WTC11 (cell line): ENCODE data around the gene SEC24A. TPM values are rescaled to one million over a fixed set of nuclear protein-coding genes. Genes with fewer than 3 reads are reported as not detected.

Experiments
- ATAC-seq: fragments of 200-7000 bp; cut with Tn5 transposase; 2 replicates; pipeline ENCODE4 v1.10.0; 2021; ENCODE audit warnings: mild to moderate bottlenecking, moderate library complexity
- CTCF ChIA-PET: fragments of 300-600 bp; sonication (Branson Sonifier 250); formaldehyde crosslinking; loops from one replicate; lab custom pipeline; 2021; ENCODE audit warnings: antibody characterized with exemption; lab: Charles Lee
- POLR2A ChIA-PET: fragments of 350-600 bp; sonication (Branson Sonifier 250); formaldehyde crosslinking; loops from one replicate; lab custom pipeline; 2021; ENCODE audit warnings: antibody characterized with exemption; lab: Charles Lee
- DNase-seq: peaks from one replicate; pipeline ENCODE4 v3.0.0; 2021; ENCODE audit warnings: low spot score
- H3K27ac Mint-ChIP-seq: 2 replicates; pipeline ENCODE4 v1.8.0; 2021; ENCODE audit warnings: mixed read lengths
- H3K27me3 Mint-ChIP-seq: 2 replicates; pipeline ENCODE4 v1.8.0; 2021; ENCODE audit warnings: low read depth, mild to moderate bottlenecking, moderate library complexity, mixed read lengths
- H3K36me3 Mint-ChIP-seq: 2 replicates; pipeline ENCODE4 v1.8.0; 2021; ENCODE audit warnings: mixed read lengths
- H3K4me1 Mint-ChIP-seq: 2 replicates; pipeline ENCODE4 v1.8.0; 2022; ENCODE audit warnings: mixed read lengths
- H3K4me3 Mint-ChIP-seq: 2 replicates; pipeline ENCODE4 v1.8.0; 2021; ENCODE audit warnings: mild to moderate bottlenecking, moderate library complexity, mixed read lengths
- H3K9me3 Mint-ChIP-seq: 2 replicates; pipeline ENCODE4 v1.8.0; 2021; ENCODE audit warnings: mixed read lengths
- CBFB ChIP-seq: sonication (generic); formaldehyde crosslinking; IDR thresholded peaks from 2 replicates; pipeline ENCODE4 v1.8.1; 2022; ENCODE audit warnings: mild to moderate bottlenecking, low read depth, missing genetic modification reagents
- CREB1 ChIP-seq: sonication (generic); formaldehyde crosslinking; IDR thresholded peaks from 2 replicates; pipeline ENCODE4 v1.8.0; 2023; ENCODE audit warnings: mild to moderate bottlenecking, missing genetic modification reagents
- CREM ChIP-seq: sonication (generic); formaldehyde crosslinking; IDR thresholded peaks from 2 replicates; pipeline ENCODE4 v1.8.1; 2022; ENCODE audit warnings: mild to moderate bottlenecking, missing genetic modification reagents, moderate library complexity
- EMX1 ChIP-seq: fragments of 250-450 bp; sonication (Bioruptor Pico); IDR thresholded peaks from 2 replicates; pipeline ENCODE4 v1.8.0; 2021; ENCODE audit warnings: mild to moderate bottlenecking
- FOXJ3 ChIP-seq: sonication (generic); formaldehyde crosslinking; IDR thresholded peaks from 2 replicates; pipeline ENCODE4 v1.9.0; 2021; ENCODE audit warnings: missing genetic modification reagents, mild to moderate bottlenecking, borderline replicate concordance
- GABPB1 ChIP-seq: sonication (generic); formaldehyde crosslinking; IDR thresholded peaks from 2 replicates; pipeline ENCODE4 v1.8.1; 2023; ENCODE audit warnings: mild to moderate bottlenecking, missing genetic modification reagents
- GRHL2 ChIP-seq: fragments of 250-450 bp; sonication (Bioruptor Pico); IDR thresholded peaks from 2 replicates; pipeline ENCODE4 v1.8.0; 2022; ENCODE audit warnings: mild to moderate bottlenecking, moderate library complexity; ENCODE audit not compliant: insufficient replicate concordance, severe bottlenecking
- JAZF1 ChIP-seq: fragments of 250-450 bp; sonication (Bioruptor Pico); IDR thresholded peaks from 2 replicates; pipeline ENCODE4 v1.9.0; 2021; ENCODE audit warnings: moderate library complexity, mild to moderate bottlenecking, inconsistent platforms
- JUN ChIP-seq: sonication (generic); formaldehyde crosslinking; IDR thresholded peaks from 2 replicates; pipeline ENCODE4 v1.8.0; 2023; ENCODE audit warnings: mild to moderate bottlenecking, missing genetic modification reagents
- NFATC4 ChIP-seq: fragments of 250-450 bp; sonication (Bioruptor Pico); IDR thresholded peaks from 2 replicates; pipeline ENCODE4 v1.9.0; 2021; ENCODE audit warnings: mild to moderate bottlenecking
- NFE2L1 ChIP-seq: sonication (generic); formaldehyde crosslinking; IDR thresholded peaks from 2 replicates; pipeline ENCODE4 v1.8.1; 2023; ENCODE audit warnings: missing genetic modification reagents
- NR1H2 ChIP-seq: sonication (generic); formaldehyde crosslinking; IDR thresholded peaks from 2 replicates; pipeline ENCODE4 v1.9.0; 2021; ENCODE audit warnings: mild to moderate bottlenecking, moderate library complexity, missing genetic modification reagents
- NR3C1 ChIP-seq: sonication (generic); formaldehyde crosslinking; conservative IDR thresholded peaks from 2 replicates; pipeline ENCODE4 v1.8.1; 2023; ENCODE audit warnings: low read depth, mild to moderate bottlenecking, missing genetic modification reagents
- RELA ChIP-seq: sonication (generic); formaldehyde crosslinking; IDR thresholded peaks from 2 replicates; pipeline ENCODE4 v1.8.1; 2022; ENCODE audit warnings: missing genetic modification reagents, mild to moderate bottlenecking, borderline replicate concordance
- SOX15 ChIP-seq: fragments of 250-450 bp; sonication (Bioruptor Pico); IDR thresholded peaks from 2 replicates; pipeline ENCODE4 v1.9.0; 2021; ENCODE audit warnings: mild to moderate bottlenecking
- TEAD1 ChIP-seq: sonication (generic); formaldehyde crosslinking; IDR thresholded peaks from 2 replicates; pipeline ENCODE4 v1.8.0; 2022; ENCODE audit warnings: mild to moderate bottlenecking, missing genetic modification reagents
- TEAD4 ChIP-seq: sonication (generic); formaldehyde crosslinking; IDR thresholded peaks from 2 replicates; pipeline ENCODE4 v1.8.0; 2022; ENCODE audit warnings: mild to moderate bottlenecking, missing genetic modification reagents
- ZBTB21 ChIP-seq: sonication (generic); formaldehyde crosslinking; IDR thresholded peaks from 2 replicates; pipeline ENCODE4 v1.8.1; 2023; ENCODE audit warnings: mild to moderate bottlenecking, missing genetic modification reagents, borderline replicate concordance
- ZNF219 ChIP-seq: sonication (generic); formaldehyde crosslinking; IDR thresholded peaks from 2 replicates; pipeline ENCODE4 v1.8.0; 2023; ENCODE audit warnings: missing genetic modification reagents, mild to moderate bottlenecking, borderline replicate concordance
- ZNF317 ChIP-seq: sonication (generic); formaldehyde crosslinking; IDR thresholded peaks from 2 replicates; pipeline ENCODE4 v1.8.1; 2023; ENCODE audit warnings: low read depth, mild to moderate bottlenecking, moderate library complexity, missing genetic modification reagents, borderline replicate concordance
- ZNF423 ChIP-seq: fragments of 250-450 bp; sonication (Bioruptor Pico); IDR thresholded peaks from 2 replicates; pipeline ENCODE4 v2.1.2; 2022; ENCODE audit warnings: mild to moderate bottlenecking, moderate library complexity
- total RNA-seq: library from RNA; stranded (reverse); gene quantifications from 3 replicates; pipeline ENCODE4 v1.2.3, GENCODE V29; 2021
- TF ChIP-seq, protein P1 (sequence below): sonication (generic); formaldehyde crosslinking; IDR thresholded peaks from 2 replicates; pipeline ENCODE4 v1.8.0; 2023; ENCODE audit warnings: missing genetic modification reagents, mild to moderate bottlenecking, borderline replicate concordance
- TF ChIP-seq, protein P2 (sequence below): fragments of 200-600 bp; IDR thresholded peaks from 2 replicates; pipeline ENCODE4 v1.8.0; 2022; ENCODE audit warnings: antibody characterized with exemption
- TF ChIP-seq, protein P3 (sequence below): sonication (generic); formaldehyde crosslinking; IDR thresholded peaks from 2 replicates; pipeline ENCODE4 v1.8.1; 2022; ENCODE audit warnings: missing genetic modification reagents, borderline replicate concordance
- TF ChIP-seq, protein P4 (sequence below): sonication (generic); formaldehyde crosslinking; IDR thresholded peaks from 2 replicates; pipeline ENCODE4 v1.8.1; 2023; ENCODE audit warnings: mild to moderate bottlenecking, moderate library complexity, missing genetic modification reagents
- TF ChIP-seq, protein P5 (sequence below): sonication (generic); formaldehyde crosslinking; conservative IDR thresholded peaks from 2 replicates; pipeline ENCODE4 v1.8.1; 2023; ENCODE audit warnings: mild to moderate bottlenecking, low read depth, missing genetic modification reagents, moderate library complexity

The SEC24A gene
- total RNA-seq, 1 experiment from 2014 or later = 30.5 TPM

DNA sequence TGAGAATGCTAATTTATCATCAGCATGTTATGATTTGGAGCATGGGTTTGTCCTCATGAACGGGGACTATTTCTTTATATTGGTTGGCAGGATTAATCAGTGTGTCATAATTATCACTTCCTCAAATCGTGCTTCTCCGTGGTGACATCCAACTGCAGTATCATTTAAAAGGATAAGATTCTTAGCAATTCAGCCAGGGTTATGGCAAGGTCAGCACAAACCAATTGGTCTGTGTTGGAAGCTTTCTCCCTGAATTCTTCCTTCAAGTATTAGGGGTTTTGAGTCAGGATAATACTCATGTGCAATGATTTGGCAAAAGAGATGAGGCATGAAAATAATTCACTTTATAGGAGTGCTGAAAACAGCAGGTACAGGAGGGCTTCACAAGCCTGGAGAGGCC is 84.2 kb downstream of the SEC24A start:
- Mint-ChIP-seq H3K4me1 (no peaks in the 10 kb centered on the region), H3K36me3 (no peaks in the 10 kb centered on the region), H3K4me3 (no peak overlapping the region), H3K9me3 (no peaks in the 10 kb centered on the region), H3K27ac (no peak overlapping the region), H3K27me3 (no peaks in the 10 kb centered on the region)
- CTCF ChIA-PET = interaction anchor here (0.6 kb wide), 1 partner anchor 274 kb away, joined by 3 read pairs; no protein-coding TSS in a partner anchor
- no peak for ATAC-seq
- no peak for TF ChIP-seq ZNF423 (CRISPR knock-in tag)
- TF ChIP-seq FOXJ3 (CRISPR knock-in tag) = no peak
- TF ChIP-seq, protein P1, sequence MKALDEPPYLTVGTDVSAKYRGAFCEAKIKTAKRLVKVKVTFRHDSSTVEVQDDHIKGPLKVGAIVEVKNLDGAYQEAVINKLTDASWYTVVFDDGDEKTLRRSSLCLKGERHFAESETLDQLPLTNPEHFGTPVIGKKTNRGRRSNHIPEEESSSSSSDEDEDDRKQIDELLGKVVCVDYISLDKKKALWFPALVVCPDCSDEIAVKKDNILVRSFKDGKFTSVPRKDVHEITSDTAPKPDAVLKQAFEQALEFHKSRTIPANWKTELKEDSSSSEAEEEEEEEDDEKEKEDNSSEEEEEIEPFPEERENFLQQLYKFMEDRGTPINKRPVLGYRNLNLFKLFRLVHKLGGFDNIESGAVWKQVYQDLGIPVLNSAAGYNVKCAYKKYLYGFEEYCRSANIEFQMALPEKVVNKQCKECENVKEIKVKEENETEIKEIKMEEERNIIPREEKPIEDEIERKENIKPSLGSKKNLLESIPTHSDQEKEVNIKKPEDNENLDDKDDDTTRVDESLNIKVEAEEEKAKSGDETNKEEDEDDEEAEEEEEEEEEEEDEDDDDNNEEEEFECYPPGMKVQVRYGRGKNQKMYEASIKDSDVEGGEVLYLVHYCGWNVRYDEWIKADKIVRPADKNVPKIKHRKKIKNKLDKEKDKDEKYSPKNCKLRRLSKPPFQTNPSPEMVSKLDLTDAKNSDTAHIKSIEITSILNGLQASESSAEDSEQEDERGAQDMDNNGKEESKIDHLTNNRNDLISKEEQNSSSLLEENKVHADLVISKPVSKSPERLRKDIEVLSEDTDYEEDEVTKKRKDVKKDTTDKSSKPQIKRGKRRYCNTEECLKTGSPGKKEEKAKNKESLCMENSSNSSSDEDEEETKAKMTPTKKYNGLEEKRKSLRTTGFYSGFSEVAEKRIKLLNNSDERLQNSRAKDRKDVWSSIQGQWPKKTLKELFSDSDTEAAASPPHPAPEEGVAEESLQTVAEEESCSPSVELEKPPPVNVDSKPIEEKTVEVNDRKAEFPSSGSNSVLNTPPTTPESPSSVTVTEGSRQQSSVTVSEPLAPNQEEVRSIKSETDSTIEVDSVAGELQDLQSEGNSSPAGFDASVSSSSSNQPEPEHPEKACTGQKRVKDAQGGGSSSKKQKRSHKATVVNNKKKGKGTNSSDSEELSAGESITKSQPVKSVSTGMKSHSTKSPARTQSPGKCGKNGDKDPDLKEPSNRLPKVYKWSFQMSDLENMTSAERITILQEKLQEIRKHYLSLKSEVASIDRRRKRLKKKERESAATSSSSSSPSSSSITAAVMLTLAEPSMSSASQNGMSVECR (CRISPR knock-in tag) = no peak
- no peak for TF ChIP-seq CREB1
- TF ChIP-seq GABPB1 (CRISPR knock-in tag) = no peak
- no peak for TF ChIP-seq RELA (CRISPR knock-in tag)
- no peak for TF ChIP-seq NR1H2
- TF ChIP-seq TEAD4 = no peak
- no peak for TF ChIP-seq NR3C1 (CRISPR knock-in tag)
- TF ChIP-seq ZNF219 (CRISPR knock-in tag) = no peak
- TF ChIP-seq, protein P2, sequence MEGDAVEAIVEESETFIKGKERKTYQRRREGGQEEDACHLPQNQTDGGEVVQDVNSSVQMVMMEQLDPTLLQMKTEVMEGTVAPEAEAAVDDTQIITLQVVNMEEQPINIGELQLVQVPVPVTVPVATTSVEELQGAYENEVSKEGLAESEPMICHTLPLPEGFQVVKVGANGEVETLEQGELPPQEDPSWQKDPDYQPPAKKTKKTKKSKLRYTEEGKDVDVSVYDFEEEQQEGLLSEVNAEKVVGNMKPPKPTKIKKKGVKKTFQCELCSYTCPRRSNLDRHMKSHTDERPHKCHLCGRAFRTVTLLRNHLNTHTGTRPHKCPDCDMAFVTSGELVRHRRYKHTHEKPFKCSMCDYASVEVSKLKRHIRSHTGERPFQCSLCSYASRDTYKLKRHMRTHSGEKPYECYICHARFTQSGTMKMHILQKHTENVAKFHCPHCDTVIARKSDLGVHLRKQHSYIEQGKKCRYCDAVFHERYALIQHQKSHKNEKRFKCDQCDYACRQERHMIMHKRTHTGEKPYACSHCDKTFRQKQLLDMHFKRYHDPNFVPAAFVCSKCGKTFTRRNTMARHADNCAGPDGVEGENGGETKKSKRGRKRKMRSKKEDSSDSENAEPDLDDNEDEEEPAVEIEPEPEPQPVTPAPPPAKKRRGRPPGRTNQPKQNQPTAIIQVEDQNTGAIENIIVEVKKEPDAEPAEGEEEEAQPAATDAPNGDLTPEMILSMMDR = no peak
- TF ChIP-seq JAZF1 (CRISPR knock-in tag) = no peak
- TF ChIP-seq, protein P3, sequence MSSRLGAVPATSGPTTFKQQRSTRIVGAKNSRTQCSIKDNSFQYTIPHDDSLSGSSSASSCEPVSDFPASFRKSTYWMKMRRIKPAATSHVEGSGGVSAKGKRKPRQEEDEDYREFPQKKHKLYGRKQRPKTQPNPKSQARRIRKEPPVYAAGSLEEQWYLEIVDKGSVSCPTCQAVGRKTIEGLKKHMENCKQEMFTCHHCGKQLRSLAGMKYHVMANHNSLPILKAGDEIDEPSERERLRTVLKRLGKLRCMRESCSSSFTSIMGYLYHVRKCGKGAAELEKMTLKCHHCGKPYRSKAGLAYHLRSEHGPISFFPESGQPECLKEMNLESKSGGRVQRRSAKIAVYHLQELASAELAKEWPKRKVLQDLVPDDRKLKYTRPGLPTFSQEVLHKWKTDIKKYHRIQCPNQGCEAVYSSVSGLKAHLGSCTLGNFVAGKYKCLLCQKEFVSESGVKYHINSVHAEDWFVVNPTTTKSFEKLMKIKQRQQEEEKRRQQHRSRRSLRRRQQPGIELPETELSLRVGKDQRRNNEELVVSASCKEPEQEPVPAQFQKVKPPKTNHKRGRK (CRISPR knock-in tag) = no peak
- TF ChIP-seq ZNF317 (CRISPR knock-in tag) = no peak
- no peak for TF ChIP-seq CBFB (CRISPR knock-in tag)
- TF ChIP-seq NFE2L1 (CRISPR knock-in tag) = no peak
- no peak for TF ChIP-seq NFATC4
- DNase-seq = no peak
- POLR2A ChIA-PET = no interaction called here

DNA sequence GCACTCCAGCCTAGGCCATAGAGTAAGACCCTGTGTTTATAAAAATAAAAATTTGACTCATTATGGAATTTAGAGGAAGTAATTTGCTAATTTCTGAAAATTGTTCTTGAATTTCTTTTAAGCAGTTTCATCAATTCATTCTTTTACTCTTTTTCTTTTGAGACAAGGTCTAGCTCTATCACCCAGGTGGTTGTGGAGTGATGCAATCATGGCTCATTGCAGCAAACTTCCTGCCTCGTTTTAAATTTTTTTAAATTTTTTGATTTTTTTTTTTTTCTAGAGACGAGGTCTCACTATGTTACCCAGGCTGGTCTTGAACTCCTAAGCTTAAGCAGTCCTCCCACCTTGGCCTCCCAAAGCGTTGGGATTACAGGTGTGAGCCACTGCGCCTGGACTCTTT is 86.7 kb downstream of the SEC24A start:
- ChIA-PET CTCF (interaction anchor here (2.5 kb wide), 1 partner anchor 148 kb away, joined by 6 read pairs; no protein-coding TSS in a partner anchor), POLR2A (no interaction called here)
- no peak overlapping the region for H3K4me3 Mint-ChIP-seq
- H3K27me3 Mint-ChIP-seq = no peaks in the 10 kb centered on the region
- no peak for DNase-seq
- no peaks in the 10 kb centered on the region for H3K36me3 Mint-ChIP-seq
- ATAC-seq = no peak
- no peak overlapping the region for H3K27ac Mint-ChIP-seq
- H3K4me1 Mint-ChIP-seq = peaks cover 8% of the 10 kb centered on the region
- H3K9me3 Mint-ChIP-seq = no peaks in the 10 kb centered on the region
- TF ChIP-seq ZBTB21 (CRISPR knock-in tag) (no peak), SOX15 (CRISPR knock-in tag) (no peak), TEAD1 (no peak), NFATC4 (no peak), JUN (CRISPR knock-in tag) (no peak), EMX1 (CRISPR knock-in tag) (no peak), CREM (CRISPR knock-in tag) (no peak), GRHL2 (CRISPR knock-in tag) (no peak)
- TF ChIP-seq, protein P4, sequence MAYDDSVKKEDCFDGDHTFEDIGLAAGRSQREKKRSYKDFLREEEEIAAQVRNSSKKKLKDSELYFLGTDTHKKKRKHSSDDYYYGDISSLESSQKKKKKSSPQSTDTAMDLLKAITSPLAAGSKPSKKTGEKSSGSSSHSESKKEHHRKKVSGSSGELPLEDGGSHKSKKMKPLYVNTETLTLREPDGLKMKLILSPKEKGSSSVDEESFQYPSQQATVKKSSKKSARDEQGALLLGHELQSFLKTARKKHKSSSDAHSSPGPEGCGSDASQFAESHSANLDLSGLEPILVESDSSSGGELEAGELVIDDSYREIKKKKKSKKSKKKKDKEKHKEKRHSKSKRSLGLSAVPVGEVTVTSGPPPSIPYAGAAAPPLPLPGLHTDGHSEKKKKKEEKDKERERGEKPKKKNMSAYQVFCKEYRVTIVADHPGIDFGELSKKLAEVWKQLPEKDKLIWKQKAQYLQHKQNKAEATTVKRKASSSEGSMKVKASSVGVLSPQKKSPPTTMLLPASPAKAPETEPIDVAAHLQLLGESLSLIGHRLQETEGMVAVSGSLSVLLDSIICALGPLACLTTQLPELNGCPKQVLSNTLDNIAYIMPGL = no peak
- TF ChIP-seq, protein P5, sequence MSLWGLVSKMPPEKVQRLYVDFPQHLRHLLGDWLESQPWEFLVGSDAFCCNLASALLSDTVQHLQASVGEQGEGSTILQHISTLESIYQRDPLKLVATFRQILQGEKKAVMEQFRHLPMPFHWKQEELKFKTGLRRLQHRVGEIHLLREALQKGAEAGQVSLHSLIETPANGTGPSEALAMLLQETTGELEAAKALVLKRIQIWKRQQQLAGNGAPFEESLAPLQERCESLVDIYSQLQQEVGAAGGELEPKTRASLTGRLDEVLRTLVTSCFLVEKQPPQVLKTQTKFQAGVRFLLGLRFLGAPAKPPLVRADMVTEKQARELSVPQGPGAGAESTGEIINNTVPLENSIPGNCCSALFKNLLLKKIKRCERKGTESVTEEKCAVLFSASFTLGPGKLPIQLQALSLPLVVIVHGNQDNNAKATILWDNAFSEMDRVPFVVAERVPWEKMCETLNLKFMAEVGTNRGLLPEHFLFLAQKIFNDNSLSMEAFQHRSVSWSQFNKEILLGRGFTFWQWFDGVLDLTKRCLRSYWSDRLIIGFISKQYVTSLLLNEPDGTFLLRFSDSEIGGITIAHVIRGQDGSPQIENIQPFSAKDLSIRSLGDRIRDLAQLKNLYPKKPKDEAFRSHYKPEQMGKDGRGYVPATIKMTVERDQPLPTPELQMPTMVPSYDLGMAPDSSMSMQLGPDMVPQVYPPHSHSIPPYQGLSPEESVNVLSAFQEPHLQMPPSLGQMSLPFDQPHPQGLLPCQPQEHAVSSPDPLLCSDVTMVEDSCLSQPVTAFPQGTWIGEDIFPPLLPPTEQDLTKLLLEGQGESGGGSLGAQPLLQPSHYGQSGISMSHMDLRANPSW (CRISPR knock-in tag) = no peak
